Hepatocyte (in vitro differentiated cells): Measurements from ENCODE around the gene NRSN1.

Experiments used
- CTCF ChIP-seq: fragments of 200-600 bp; sonication (generic); IDR thresholded peaks from 2 replicates; pipeline ENCODE4 v1.5.1; 2016; ENCODE audit warnings: antibody characterized with exemption, mild to moderate bottlenecking; ENCODE audit not compliant: poor library complexity
- EZH2 ChIP-seq: fragments of 200-600 bp; sonication (generic); IDR thresholded peaks from 2 replicates; pipeline ENCODE4 v1.6.1; 2016; ENCODE audit warnings: antibody characterized with exemption, mild to moderate bottlenecking, borderline replicate concordance

DNA sequence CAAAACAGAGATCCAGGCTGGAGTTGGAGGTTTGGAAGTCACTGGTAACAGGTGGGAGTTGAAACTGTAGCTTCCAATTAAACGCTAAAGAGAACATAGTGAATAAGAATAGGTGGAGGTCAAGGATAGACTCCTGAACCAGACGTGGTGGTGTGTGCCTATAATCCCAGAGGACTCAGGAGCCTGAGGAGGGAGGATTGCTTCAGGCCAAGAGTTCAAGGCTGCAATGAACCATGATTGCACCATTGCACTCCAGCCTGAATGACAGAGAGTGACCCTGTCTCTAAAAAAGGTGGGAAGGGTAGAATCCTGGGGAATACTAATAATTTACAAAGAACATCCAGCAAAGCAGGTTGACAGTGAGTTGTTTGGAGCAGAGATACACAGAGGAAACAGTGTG lies 13.6 kb downstream of the NRSN1 start:
- TF ChIP-seq CTCF (no peak), EZH2 (no peak)
